Measurements from ENCODE around the gene NCKAP5.

The NCKAP5 gene

DNA sequence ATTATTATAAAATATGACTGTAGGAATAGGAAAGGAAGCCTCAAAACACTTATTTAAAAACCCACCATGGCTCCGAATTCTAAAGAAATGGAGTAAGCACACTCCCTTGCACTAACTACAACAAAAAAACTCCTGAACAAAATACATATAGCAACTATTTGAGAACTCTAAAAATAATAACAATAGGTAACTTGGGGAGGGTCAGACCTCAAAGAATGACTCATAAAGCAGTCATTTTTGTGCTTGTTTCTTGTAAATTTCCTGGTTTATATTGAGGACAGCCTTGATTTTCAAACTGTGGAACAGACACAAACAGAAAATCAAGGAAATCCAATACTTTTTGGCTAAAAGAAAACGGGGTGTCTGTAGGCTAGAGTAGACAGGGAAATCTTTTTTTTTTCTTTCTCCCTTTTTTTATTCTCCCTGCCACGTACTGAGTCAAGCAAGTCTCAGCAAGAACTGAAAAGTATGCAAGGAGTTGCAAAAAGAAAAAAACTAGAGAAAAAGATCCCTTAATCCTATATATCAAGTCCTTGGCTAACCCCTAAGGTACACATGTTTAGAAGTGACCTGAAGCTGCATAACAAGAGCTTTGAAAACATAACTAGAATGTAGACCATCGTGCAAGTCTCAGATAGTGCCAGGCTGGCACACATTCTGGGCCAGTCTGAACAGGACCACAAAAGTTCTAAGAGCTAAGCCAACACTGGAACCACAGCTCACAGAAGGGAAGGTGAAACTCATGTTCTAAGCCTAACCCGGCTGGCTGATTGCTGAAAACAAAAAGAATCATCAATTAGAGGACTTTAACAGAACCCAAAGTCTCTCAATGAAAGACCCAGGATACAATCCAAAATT, 495.2 kb downstream of the NCKAP5 start:
- no peak for DNase-seq (ENCODE audit: low read depth)
- no peak overlapping the region for H3K4me3 ChIP-seq (ENCODE audit: low read depth, low read length)
- TF ChIP-seq CTCF (IDR thresholded peaks at IDR 0.05; ENCODE audit: control insufficient read depth, extremely low read depth, insufficient read depth): no peak

- DNase-seq (ENCODE audit: low read depth): no peak
- no peak overlapping the region for H3K4me3 ChIP-seq (ENCODE audit: low read depth, low read length)
- no peak for TF ChIP-seq CTCF (IDR thresholded peaks at IDR 0.05; ENCODE audit: control insufficient read depth, extremely low read depth, insufficient read depth)
Measured at GRCh38 chr2:133063775-133064174, 504.5 kb downstream of the NCKAP5 start.

GRCh38 chr2:133062931-133063665, 505.2 kb downstream of the NCKAP5 start:
- no peak for DNase-seq (ENCODE audit: low read depth)
- no peak overlapping the region for H3K4me3 ChIP-seq (ENCODE audit: low read depth, low read length)
- no peak for TF ChIP-seq CTCF (IDR thresholded peaks at IDR 0.05; ENCODE audit: control insufficient read depth, extremely low read depth, insufficient read depth)

- no peak for DNase-seq (ENCODE audit: low read depth)
- no peak for TF ChIP-seq CTCF (IDR thresholded peaks at IDR 0.05; ENCODE audit: control insufficient read depth, extremely low read depth, insufficient read depth)
- no peak overlapping the region for H3K4me3 ChIP-seq (ENCODE audit: low read depth, low read length)
Measured at GRCh38 chr2:133061874-133062593, 506.2 kb downstream of the NCKAP5 start.

DNA sequence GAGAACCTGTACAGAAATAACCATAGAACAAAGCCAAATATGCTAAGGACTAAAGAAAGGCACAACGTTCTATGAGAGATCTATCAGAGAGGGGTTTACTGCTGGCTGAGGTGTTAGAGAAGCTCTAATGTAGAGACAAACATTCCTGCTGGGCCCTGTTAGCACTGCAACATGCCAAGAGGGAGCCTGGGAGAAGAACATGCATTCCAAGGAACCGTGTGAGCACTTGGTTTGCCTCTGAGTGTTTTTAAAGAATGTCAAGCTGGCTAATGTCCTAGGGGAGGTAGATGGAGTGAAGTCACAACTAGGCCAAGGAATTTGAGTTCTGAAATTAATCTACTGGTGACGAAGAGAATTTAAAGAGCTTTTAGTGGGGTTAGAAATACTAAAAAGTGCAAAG, 514.0 kb downstream of the NCKAP5 start:
- no peak for TF ChIP-seq CTCF (IDR thresholded peaks at IDR 0.05; ENCODE audit: control insufficient read depth, extremely low read depth, insufficient read depth)
- no peak overlapping the region for H3K4me3 ChIP-seq (ENCODE audit: low read depth, low read length)
- no peak for DNase-seq (ENCODE audit: low read depth)

DNA sequence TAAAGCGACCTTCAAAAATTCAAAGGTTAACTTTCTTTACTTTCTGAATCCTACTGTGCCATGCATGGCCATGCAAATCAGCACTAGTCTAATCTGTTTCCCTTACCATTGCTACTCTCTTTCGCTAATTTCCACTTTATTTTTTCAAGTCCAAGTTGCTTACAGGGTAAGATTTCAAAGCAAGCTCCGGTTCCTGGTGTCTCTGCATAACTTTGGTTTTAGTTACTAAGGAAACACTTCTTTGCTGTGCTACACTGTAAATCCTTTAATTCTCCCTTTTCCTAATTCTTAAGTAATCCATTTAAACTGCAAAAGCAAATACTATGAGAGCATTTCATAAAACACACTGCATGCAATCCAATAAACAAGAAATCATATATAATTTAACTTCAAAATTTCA, 514.7 kb downstream of the NCKAP5 start:
- no peak for DNase-seq (ENCODE audit: low read depth)
- H3K4me3 ChIP-seq (ENCODE audit: low read depth, low read length): no peak overlapping the region
- TF ChIP-seq CTCF (IDR thresholded peaks at IDR 0.05; ENCODE audit: control insufficient read depth, extremely low read depth, insufficient read depth): no peak

Data from LNCaP clone FGC (cell line).